B cell (primary cell): ENCODE results near the gene C10orf88. TPM values are rescaled to one million over a fixed set of nuclear protein-coding genes. Genes with fewer than 3 reads are reported as not detected.

Experiments
- ATAC-seq: fragments of 200-7000 bp; cut with Tn5 transposase; one replicate; pipeline ENCODE4 v1.10.0; 2021; ENCODE audit warnings: low read depth, mild to moderate bottlenecking, moderate number of reproducible peaks, moderate library complexity
- CTCF ChIA-PET: fragments of 350-600 bp; sonication (Branson Sonifier 250); formaldehyde crosslinking; loops from one replicate; lab custom pipeline; 2021; ENCODE audit warnings: antibody characterized with exemption, inconsistent platforms; lab: Charles Lee
- POLR2A ChIA-PET: fragments of 350-600 bp; sonication (Branson Sonifier 250); formaldehyde crosslinking; loops from one replicate; lab custom pipeline; 2021; ENCODE audit warnings: antibody characterized with exemption; lab: Charles Lee
- DNase-seq: peaks from one replicate; pipeline ENCODE4 v3.0.0; 2013
- H2AFZ ChIP-seq: 2 replicates; pipeline ENCODE4 v1.6.1; 2012; ENCODE audit warnings: mild to moderate bottlenecking, low read depth, low read length; ENCODE audit not compliant: insufficient read depth, poor library complexity, severe bottlenecking
- H3K27ac ChIP-seq, 2 donors: 1 replicate in 1 of 2; 2 replicates in 1 of 2; pipeline ENCODE4 v1.5.1; 2012 to 2013; ENCODE audit warnings: low read length in 2 of 2, mild to moderate bottlenecking in 2 of 2, moderate library complexity in 1 of 2
- H3K27me3 ChIP-seq, 4 experiments: fragments of 200-600 bp in 1 of 4; sonication (generic) in 1 of 4; replicated peaks in 1 of 4; 1 replicate in 2 of 4; 2 replicates in 2 of 4; pipeline versions ENCODE4 v1.6.1 to v1.7.0; 2013 to 2016; ENCODE audit warnings: low read length in 3 of 4, mild to moderate bottlenecking in 2 of 4, mixed read lengths in 1 of 4, moderate library complexity in 1 of 4; ENCODE audit not compliant: insufficient read depth in 4 of 4, control insufficient read depth in 3 of 4; ENCODE audit errors: control extremely low read depth in 1 of 4
- H3K36me3 ChIP-seq, 2 experiments: replicated peaks in 1 of 2; 1 replicate in 1 of 2; 2 replicates in 1 of 2; pipeline versions ENCODE4 v1.6.1 to v1.7.1; 2013; ENCODE audit warnings: low read length in 1 of 2; ENCODE audit not compliant: insufficient read depth in 2 of 2, control insufficient read depth in 1 of 2; ENCODE audit errors: control extremely low read depth in 1 of 2, extremely low read depth in 1 of 2
- H3K4me1 ChIP-seq, 2 donors: fragments of 200-600 bp in 1 of 2; sonication (generic) in 1 of 2; 1 replicate in 1 of 2; 2 replicates in 1 of 2; pipeline versions ENCODE4 v1.5.1 to v1.6.1; 2013 to 2017; ENCODE audit warnings: low read length in 2 of 2; ENCODE audit not compliant: control insufficient read depth in 2 of 2, insufficient read depth in 2 of 2
- H3K4me2 ChIP-seq: replicated peaks from 2 replicates; pipeline ENCODE3; 2012; ENCODE audit warnings: mild to moderate bottlenecking, low read depth, low read length; ENCODE audit not compliant: poor library complexity, severe bottlenecking
- H3K4me3 ChIP-seq, 5 experiments: fragments of 200-600 bp in 1 of 5; sonication (generic) in 1 of 5; 1 replicate in 3 of 5; 2 replicates in 2 of 5; pipeline versions ENCODE4 v1.5.1 to v1.7.0; 2011 to 2016; ENCODE audit warnings: low read length in 4 of 5, mild to moderate bottlenecking in 4 of 5, low read depth in 2 of 5, control low read depth in 1 of 5, moderate library complexity in 1 of 5; ENCODE audit not compliant: insufficient read depth in 1 of 5; ENCODE audit errors: control extremely low read depth in 1 of 5, extremely low read depth in 1 of 5
- H3K79me2 ChIP-seq: fragments of 200-600 bp; sonication (generic); one replicate; pipeline ENCODE4 v1.6.0; 2016; ENCODE audit warnings: low read length; ENCODE audit not compliant: control insufficient read depth, insufficient read depth
- H3K9ac ChIP-seq: fragments of 200-600 bp; sonication (generic); 2 replicates; pipeline ENCODE4 v1.6.1; 2017; ENCODE audit warnings: mild to moderate bottlenecking, low read length, moderate library complexity
- H3K9me3 ChIP-seq, 3 donors: one replicate each; pipeline versions ENCODE4 v1.6.1 to v1.7.1; 2013; ENCODE audit warnings: low read length in 2 of 3; ENCODE audit not compliant: control insufficient read depth in 2 of 3, insufficient read depth in 1 of 3; ENCODE audit errors: control extremely low read depth in 1 of 3
- H4K20me1 ChIP-seq: 2 replicates; pipeline ENCODE4 v1.6.0; 2012; ENCODE audit warnings: mild to moderate bottlenecking, low read length; ENCODE audit not compliant: insufficient read depth, control insufficient read depth, poor library complexity, severe bottlenecking
- H3K27ac Mint-ChIP-seq: one replicate; pipeline ENCODE4 v1.8.0; 2021; ENCODE audit warnings: mixed read lengths
- H3K27me3 Mint-ChIP-seq: one replicate; pipeline ENCODE4 v1.8.0; 2021; ENCODE audit warnings: mixed read lengths
- H3K4me1 Mint-ChIP-seq: one replicate; pipeline ENCODE4 v1.8.0; 2021; ENCODE audit warnings: mixed read lengths
- H3K4me3 Mint-ChIP-seq: one replicate; pipeline ENCODE4 v1.8.0; 2021; ENCODE audit warnings: mixed read lengths
- H3K9me3 Mint-ChIP-seq: one replicate; pipeline ENCODE4 v1.8.0; 2022; ENCODE audit warnings: mixed read lengths; ENCODE audit not compliant: insufficient read depth
- EZH2 ChIP-seq: IDR thresholded peaks from 2 replicates; pipeline ENCODE4 v1.6.1; 2012; ENCODE audit warnings: borderline replicate concordance, low read depth, mild to moderate bottlenecking, moderate library complexity, low read length; ENCODE audit not compliant: insufficient read depth, poor library complexity, severe bottlenecking
- WGBS: methylation state at CpG from one replicate; pipeline ENCODE4 v1.1.5; 2013; ENCODE audit warnings: missing lambda C conversion rate; ENCODE audit not compliant: insufficient coverage; 5-methylcytosine and 5-hydroxymethylcytosine counted together
- intact Hi-C: fragments of 100-400 bp; cut with micrococcal nuclease; formaldehyde crosslinking; loops from one replicate; pipeline ENCODE4 v1.10.0; 2022
- polyA plus RNA-seq: library from polyadenylated mRNA; depleted of rRNA; stranded (reverse); fragments of >200 nt; gene quantifications from 2 replicates; pipeline ENCODE4 v1.2.3, GENCODE V29; 2012
- total RNA-seq, 2 donors: library from RNA; stranded (reverse); fragments of 120-200 nt in 1 of 2; gene quantifications; 1 replicate in 1 of 2; 2 replicates in 1 of 2; pipeline versions ENCODE4 v1.2.3 to v1.2.4, GENCODE V29; 2013 to 2022
- TF ChIP-seq, protein P1 (sequence below): fragments of 200-600 bp; IDR thresholded peaks from one replicate; pipeline ENCODE4 v1.8.0; 2022; ENCODE audit warnings: antibody characterized with exemption, mild to moderate bottlenecking

The C10orf88 gene
- total and polyA plus RNA-seq, 2 donors (not counting 1 experiment from before 2014, with no cell fraction given) = 4.1 to 11.1 TPM

DNA sequence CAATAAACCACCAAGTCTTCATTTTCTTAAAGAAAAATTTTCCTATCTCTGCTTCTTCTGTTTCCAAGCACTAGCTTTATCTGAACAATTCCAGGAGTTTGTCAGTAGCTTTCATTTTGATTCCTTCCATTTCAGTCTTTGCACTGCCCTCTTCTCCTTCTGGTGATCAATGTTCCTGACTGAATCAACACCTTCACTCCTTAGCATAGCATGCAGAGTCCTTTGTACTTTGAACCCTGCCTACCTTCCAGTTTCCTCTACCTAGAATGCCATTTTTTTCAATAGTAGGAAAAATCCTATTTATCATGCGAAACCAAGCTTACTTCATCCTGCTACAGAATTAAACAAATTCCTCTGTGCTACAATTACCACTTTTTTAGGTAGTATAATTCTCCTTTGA, 1.9 kb upstream of the C10orf88 start:
- no peak for ATAC-seq
- Histone ChIP-seq H3K27me3 (peaks cover 0 to 2% (median 0%) of the 10 kb centered on the region in 4 experiments), H3K4me1 (peaks cover 16 to 19% of the 10 kb centered on the region in 2 donors), H3K9me3 (peaks cover 0 to 8% (median 0%) of the 10 kb centered on the region in 3 donors), H3K9ac (no peak overlapping the region), H3K4me2 (no peak overlapping the region), H3K4me3 (no peak overlapping the region), H3K27ac (no peak overlapping the region), H2AFZ (no peak overlapping the region), H4K20me1 (no peaks in the 10 kb centered on the region), H3K79me2 (peaks cover 3% of the 10 kb centered on the region), H3K36me3 (no peaks in the 10 kb centered on the region)
- Mint-ChIP-seq H3K9me3 (no peaks in the 10 kb centered on the region), H3K4me3 (no peak overlapping the region), H3K27me3 (peaks cover 4% of the 10 kb centered on the region), H3K4me1 (peaks cover 24% of the 10 kb centered on the region), H3K27ac (no peak overlapping the region)
- WGBS = no CpG with 5 or more reads among the region's 1 CpG
- TF ChIP-seq, protein P1, sequence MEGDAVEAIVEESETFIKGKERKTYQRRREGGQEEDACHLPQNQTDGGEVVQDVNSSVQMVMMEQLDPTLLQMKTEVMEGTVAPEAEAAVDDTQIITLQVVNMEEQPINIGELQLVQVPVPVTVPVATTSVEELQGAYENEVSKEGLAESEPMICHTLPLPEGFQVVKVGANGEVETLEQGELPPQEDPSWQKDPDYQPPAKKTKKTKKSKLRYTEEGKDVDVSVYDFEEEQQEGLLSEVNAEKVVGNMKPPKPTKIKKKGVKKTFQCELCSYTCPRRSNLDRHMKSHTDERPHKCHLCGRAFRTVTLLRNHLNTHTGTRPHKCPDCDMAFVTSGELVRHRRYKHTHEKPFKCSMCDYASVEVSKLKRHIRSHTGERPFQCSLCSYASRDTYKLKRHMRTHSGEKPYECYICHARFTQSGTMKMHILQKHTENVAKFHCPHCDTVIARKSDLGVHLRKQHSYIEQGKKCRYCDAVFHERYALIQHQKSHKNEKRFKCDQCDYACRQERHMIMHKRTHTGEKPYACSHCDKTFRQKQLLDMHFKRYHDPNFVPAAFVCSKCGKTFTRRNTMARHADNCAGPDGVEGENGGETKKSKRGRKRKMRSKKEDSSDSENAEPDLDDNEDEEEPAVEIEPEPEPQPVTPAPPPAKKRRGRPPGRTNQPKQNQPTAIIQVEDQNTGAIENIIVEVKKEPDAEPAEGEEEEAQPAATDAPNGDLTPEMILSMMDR = no peak
- TF ChIP-seq EZH2 = no peak
- DNase-seq = no peak
- intact Hi-C loops = no loop called here
- CTCF ChIA-PET = interaction anchor here (1.1 to 3.5 kb wide), 2 partner anchors 10 to 24 kb away, joined by 4 to 19 read pairs; partner anchors contain the start of gene PSTK
- POLR2A ChIA-PET = no interaction called here

DNA sequence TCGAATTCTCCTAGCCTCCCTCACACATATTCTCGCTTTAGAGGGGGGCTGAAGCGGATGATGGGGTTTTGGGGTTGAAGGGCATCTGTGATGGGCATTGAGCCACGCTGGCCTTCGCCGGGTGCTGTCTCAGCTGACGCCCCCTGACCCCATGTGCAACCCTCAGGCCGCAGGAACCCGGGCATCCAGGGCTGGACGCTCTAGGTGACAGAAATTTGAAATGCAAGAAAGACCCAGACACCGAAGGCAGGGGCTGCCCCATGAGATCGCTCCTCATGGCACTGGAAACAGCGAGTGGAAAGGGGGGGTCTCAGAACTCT, 664 bp upstream of the C10orf88 start:
- peak overlapping the region; percentile 87 for H3K4me3 Mint-ChIP-seq
- Histone ChIP-seq H3K4me1 (peaks cover 16 to 19% of the 10 kb centered on the region in 2 donors), H2AFZ (peak overlapping the region; percentile 100), H3K27ac (peak overlapping the region in 1 of 2 donors; percentile 43), H3K27me3 (no peaks in the 10 kb centered on the region), H3K9me3 (peaks cover 0 to 8% (median 0%) of the 10 kb centered on the region in 3 donors), H3K79me2 (peaks cover 3% of the 10 kb centered on the region), H3K4me2 (peak overlapping the region; percentile 93), H3K36me3 (no peaks in the 10 kb centered on the region), H3K4me3 (peak overlapping the region in 4 of 5 experiments; percentile 78 to 92 (median 87)), H3K9ac (peak overlapping the region; percentile 49), H4K20me1 (no peaks in the 10 kb centered on the region)
- intact Hi-C loops = loop anchor here (1.0 kb wide), 3 partner anchors 26 to 75 kb away; partner anchors contain the start of genes FAM24B, IKZF5 and PSTK
- peak overlapping the region; percentile 91 for H3K27ac Mint-ChIP-seq
- DNase-seq = no peak
- ChIA-PET CTCF (interaction anchor here (1.1 to 3.5 kb wide), 2 partner anchors 12 to 26 kb away, joined by 4 to 19 read pairs; partner anchors contain the start of gene PSTK), POLR2A (interaction anchor here (0.8 to 2.1 kb wide), 3 partner anchors 54 to 580 kb away, joined by 4 to 12 read pairs (median 5); partner anchors contain the start of genes ACADSB, BUB3, IKZF5 and PLEKHA1)
- H3K9me3 Mint-ChIP-seq = no peaks in the 10 kb centered on the region
- 72% methylated on average over 11 of the region's 13 CpGs for WGBS
- peaks cover under 1% of the 10 kb centered on the region for H3K27me3 Mint-ChIP-seq
- no peak for ATAC-seq
- H3K4me1 Mint-ChIP-seq = peaks cover 26% of the 10 kb centered on the region
- TF ChIP-seq, protein P1 = no peak
- no peak for TF ChIP-seq EZH2
